ENCODE results near the gene CCDC89.

The CCDC89 gene

GRCh38 chr11:85652786-85653447, 33.1 kb downstream of the CCDC89 start:
- no peak for TF ChIP-seq EZH2 (IDR thresholded peaks at IDR 0.05; ENCODE audit: borderline replicate concordance, low read length)
- Histone ChIP-seq H3K4me1 (ENCODE audit: insufficient read depth, low read length, severe bottlenecking) (peaks cover 18% of the 10 kb centered on the region), H3F3A (ENCODE audit: insufficient read depth, low read length) (peaks cover 3% of the 10 kb centered on the region; the same call in 1 of the 2 replicates), H3K9me2 (ENCODE audit: low read depth, low read length) (no peaks in the 10 kb centered on the region), H4K20me1 (ENCODE audit: insufficient read depth, low read length) (no peaks in the 10 kb centered on the region), H3K27ac (ENCODE audit: low read depth, low read length, poor library complexity, severe bottlenecking) (no peak overlapping the region), H3K9ac (ENCODE audit: low read length) (no peak overlapping the region), H3K36me3 (ENCODE audit: insufficient read depth, low read length) (peaks cover 63% of the 10 kb centered on the region), H3K27me3 (ENCODE audit: insufficient read depth, low read length) (no peaks in the 10 kb centered on the region), H3K4me3 (ENCODE audit: low read depth, low read length, poor library complexity, severe bottlenecking) (no peak overlapping the region), H3K4me2 (ENCODE audit: low read length) (no peak overlapping the region), H3K9me3 (ENCODE audit: low read length) (no peaks in the 10 kb centered on the region), H2AFZ (ENCODE audit: low read length) (no peak overlapping the region), H3K79me2 (ENCODE audit: insufficient read depth, low read length) (peaks cover 8% of the 10 kb centered on the region; the same call in 1 of the 2 replicates)

- no peaks in the 10 kb centered on the region for H4K20me1 ChIP-seq (ENCODE audit: insufficient read depth, low read length)
- H3K27me3 ChIP-seq (ENCODE audit: insufficient read depth, low read length): no peaks in the 10 kb centered on the region
- no peak overlapping the region for H2AFZ ChIP-seq (ENCODE audit: low read length)
- H3K4me2 ChIP-seq (ENCODE audit: low read length): no peak overlapping the region
- H3K4me1 ChIP-seq (ENCODE audit: insufficient read depth, low read length, severe bottlenecking): peaks cover 26% of the 10 kb centered on the region
- H3K4me3 ChIP-seq (ENCODE audit: low read depth, low read length, poor library complexity, severe bottlenecking): no peak overlapping the region
- no peaks in the 10 kb centered on the region for H3K9me2 ChIP-seq (ENCODE audit: low read depth, low read length)
- H3K79me2 ChIP-seq (ENCODE audit: insufficient read depth, low read length): peaks cover 7% of the 10 kb centered on the region; the same call in 1 of the 2 replicates
- peaks cover 45% of the 10 kb centered on the region for H3K36me3 ChIP-seq (ENCODE audit: insufficient read depth, low read length)
- no peaks in the 10 kb centered on the region for H3K9me3 ChIP-seq (ENCODE audit: low read length)
- no peak overlapping the region for H3K27ac ChIP-seq (ENCODE audit: low read depth, low read length, poor library complexity, severe bottlenecking)
- H3K9ac ChIP-seq (ENCODE audit: low read length): no peak overlapping the region
- no peak for TF ChIP-seq CTCF (IDR thresholded peaks at IDR 0.05; ENCODE audit: low read length)
- no peak for TF ChIP-seq EZH2 (IDR thresholded peaks at IDR 0.05; ENCODE audit: borderline replicate concordance, low read length)
- H3F3A ChIP-seq (ENCODE audit: insufficient read depth, low read length): 0 out of 2 replicates have a peak, but pooled peaks cover 3% of the 10 kb centered on the region
These were observed 34.9 kb downstream of the CCDC89 start for GRCh38 chr11:85651118-85651517.

- peak within 1 kb of the TSS; percentile 50; the same call in 1 of the 2 replicates for H2AFZ ChIP-seq (ENCODE audit: low read length)
- H3K9me2 ChIP-seq (ENCODE audit: low read depth, low read length): no peaks in the 10 kb centered on the region
- peak within 1 kb of the TSS; percentile 79 for H3K9ac ChIP-seq (ENCODE audit: low read length)
- H3K9me3 ChIP-seq (ENCODE audit: low read length): no peaks in the 10 kb centered on the region
- 0 out of 2 replicates have a peak, but pooled peaks cover 3% of the 10 kb centered on the region for H3F3A ChIP-seq (ENCODE audit: insufficient read depth, low read length)
- peak within 1 kb of the TSS; percentile 78 for H3K4me3 ChIP-seq (ENCODE audit: low read depth, low read length, poor library complexity, severe bottlenecking)
- peak within 1 kb of the TSS; percentile 57 for H3K27ac ChIP-seq (ENCODE audit: low read depth, low read length, poor library complexity, severe bottlenecking)
- peaks cover 26% of the 10 kb centered on the region for H3K4me1 ChIP-seq (ENCODE audit: insufficient read depth, low read length, severe bottlenecking)
- H3K4me2 ChIP-seq (ENCODE audit: low read length): peak within 1 kb of the TSS; percentile 89
- H3K36me3 ChIP-seq (ENCODE audit: insufficient read depth, low read length): peaks cover 15% of the 10 kb centered on the region; the same call in 1 of the 2 replicates
- no peaks in the 10 kb centered on the region for H3K27me3 ChIP-seq (ENCODE audit: insufficient read depth, low read length)
- H3K79me2 ChIP-seq (ENCODE audit: insufficient read depth, low read length): peaks cover 7% of the 10 kb centered on the region; the same call in 1 of the 2 replicates
- TF ChIP-seq EZH2 (IDR thresholded peaks at IDR 0.05; ENCODE audit: borderline replicate concordance, low read length) (no peak), CTCF (IDR thresholded peaks at IDR 0.05; ENCODE audit: low read length) (no peak)
- no peaks in the 10 kb centered on the region for H4K20me1 ChIP-seq (ENCODE audit: insufficient read depth, low read length)
These were observed 38.2 kb downstream of the CCDC89 start, which contains the start of gene TMEM126A for GRCh38 chr11:85647604-85648299. Gene TMEM126A (plus strand): TSS chr11:85647967. CDS start chr11:85650256, 2,289 bp downstream.
